ENCODE data around the gene EXOC4.

The EXOC4 gene

DNA sequence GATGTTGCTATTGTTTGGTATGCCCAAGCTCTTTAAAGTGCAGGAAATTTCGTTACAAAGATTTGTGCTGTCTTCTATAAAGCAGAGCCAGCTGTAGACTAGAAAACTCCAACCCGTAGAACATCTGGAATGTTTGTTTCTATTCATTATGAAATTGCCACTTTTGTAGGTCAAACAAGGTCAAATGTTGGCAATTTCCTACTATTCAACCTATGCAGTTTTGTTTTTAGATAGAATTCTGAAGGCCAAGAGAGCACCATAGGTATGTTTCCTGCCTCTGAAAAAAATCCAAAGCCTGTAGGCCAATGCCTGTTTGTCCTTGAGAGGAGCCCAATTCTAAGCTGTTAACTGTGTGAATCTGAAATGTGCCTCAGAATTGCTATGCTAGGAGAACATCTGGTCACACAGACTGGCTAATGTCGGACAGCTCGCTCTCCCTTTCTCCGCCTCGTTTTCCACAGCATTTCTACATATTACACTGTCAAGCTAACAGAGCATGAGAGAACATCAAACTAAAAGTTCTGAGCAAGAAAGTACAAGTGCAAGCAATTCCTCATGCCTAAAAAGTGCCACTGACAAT, 607.1 kb downstream of the EXOC4 start:
- WGBS, 2 experiments = 83 to 91% methylated on average over 6 of the region's 6 CpGs
- no peak overlapping the region for H3K27ac ChIP-seq (ENCODE audit: insufficient read depth, low read depth, low read length, poor library complexity, severe bottlenecking)
- H3K4me1 ChIP-seq (ENCODE audit: control insufficient read depth, insufficient read depth, low read length) = peaks cover 19% of the 10 kb centered on the region

DNA sequence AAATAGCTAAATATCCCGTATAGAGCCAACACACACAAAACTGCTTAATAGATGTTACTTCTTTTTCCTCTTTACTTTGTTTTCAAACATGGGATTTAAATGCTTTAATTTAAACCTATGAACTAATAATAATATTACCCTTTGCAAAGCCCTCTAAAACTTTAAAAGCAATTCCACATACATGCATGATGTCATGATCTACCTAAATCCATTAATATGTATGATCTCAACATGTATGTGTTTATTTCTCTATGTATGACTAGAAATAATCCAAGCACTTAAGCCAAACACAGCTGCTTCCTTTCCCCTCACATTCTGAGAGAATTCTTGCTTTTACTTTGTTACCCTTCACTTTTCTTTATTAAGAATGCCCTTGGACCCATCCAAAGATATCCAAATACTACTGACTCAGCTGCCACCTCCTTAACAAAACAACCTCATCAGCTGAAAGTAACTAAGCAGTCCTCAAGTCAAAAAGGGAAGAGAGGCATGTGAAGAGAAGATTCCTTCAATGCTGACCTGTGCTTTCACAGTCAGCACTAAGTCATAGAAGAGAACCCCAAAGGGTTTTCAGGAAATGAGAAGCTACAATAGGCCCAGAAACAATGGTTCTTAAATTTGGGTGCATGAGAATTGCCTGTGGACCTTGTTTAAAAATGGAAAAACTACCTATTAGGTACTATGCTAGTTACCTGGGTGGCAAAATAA, 607.9 kb downstream of the EXOC4 start:
- no CpG with 5 or more reads among the region's 1 CpG for WGBS, 2 experiments
- Histone ChIP-seq H3K4me1 (ENCODE audit: control insufficient read depth, insufficient read depth, low read length) (peaks cover 19% of the 10 kb centered on the region), H3K4me3 (ENCODE audit: insufficient read depth, low read depth, low read length) (no peak overlapping the region), H3K9me3 (ENCODE audit: control insufficient read depth, low read length) (no peaks in the 10 kb centered on the region), H3K27me3 (ENCODE audit: control insufficient read depth, insufficient read depth, low read length, poor library complexity, severe bottlenecking) (no peaks in the 10 kb centered on the region), H3K36me3 (ENCODE audit: control insufficient read depth, insufficient read depth, low read length) (no peaks in the 10 kb centered on the region), H3K27ac (ENCODE audit: insufficient read depth, low read depth, low read length, poor library complexity, severe bottlenecking) (no peak overlapping the region)

More for the DNA sequence above, 607.1 kb downstream of the EXOC4 start:
- no peaks in the 10 kb centered on the region for H3K27me3 ChIP-seq (ENCODE audit: control insufficient read depth, insufficient read depth, low read length, poor library complexity, severe bottlenecking)
- H3K36me3 ChIP-seq (ENCODE audit: control insufficient read depth, insufficient read depth, low read length) = no peaks in the 10 kb centered on the region
- no peaks in the 10 kb centered on the region for H3K9me3 ChIP-seq (ENCODE audit: control insufficient read depth, low read length)
- no peak overlapping the region for H3K4me3 ChIP-seq (ENCODE audit: insufficient read depth, low read depth, low read length)

DNA sequence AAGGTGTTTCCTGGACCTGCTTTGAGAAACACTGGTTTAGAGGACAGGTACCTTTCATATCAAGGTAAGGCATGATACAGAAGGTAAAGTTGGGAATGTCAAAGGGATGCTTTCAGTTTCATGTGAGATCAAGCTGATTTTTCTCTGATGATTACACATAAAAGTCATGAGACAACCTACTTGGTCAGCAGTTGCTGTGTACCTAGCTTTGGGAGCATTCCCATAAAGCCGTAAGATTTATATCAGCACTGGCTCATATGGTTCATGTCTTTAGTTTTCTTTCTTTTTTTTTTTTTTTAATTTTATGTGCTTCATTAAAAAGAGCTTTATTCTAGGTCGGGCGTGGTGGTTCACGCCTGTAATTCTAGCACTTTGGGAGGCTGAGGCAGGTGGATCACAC, 609.0 kb downstream of the EXOC4 start:
- H3K27ac ChIP-seq (ENCODE audit: insufficient read depth, low read depth, low read length, poor library complexity, severe bottlenecking) = no peak overlapping the region
- WGBS, 2 experiments = 93 to 98% methylated on average over 4 of the region's 4 CpGs
- peaks cover 19% of the 10 kb centered on the region for H3K4me1 ChIP-seq (ENCODE audit: control insufficient read depth, insufficient read depth, low read length)
- H3K4me3 ChIP-seq (ENCODE audit: insufficient read depth, low read depth, low read length) = no peak overlapping the region
- no peaks in the 10 kb centered on the region for H3K27me3 ChIP-seq (ENCODE audit: control insufficient read depth, insufficient read depth, low read length, poor library complexity, severe bottlenecking)
- no peaks in the 10 kb centered on the region for H3K36me3 ChIP-seq (ENCODE audit: control insufficient read depth, insufficient read depth, low read length)
- H3K9me3 ChIP-seq (ENCODE audit: control insufficient read depth, low read length) = no peaks in the 10 kb centered on the region

GRCh38 chr7:133863362-133864061, 610.6 kb downstream of the EXOC4 start:
- WGBS, 2 experiments = 100% methylated on average over 1 of the region's 1 CpG; no CpG with 5 or more reads in 1 of the 2 experiments
- no peaks in the 10 kb centered on the region for H3K27me3 ChIP-seq (ENCODE audit: control insufficient read depth, insufficient read depth, low read length, poor library complexity, severe bottlenecking)
- H3K4me1 ChIP-seq (ENCODE audit: control insufficient read depth, insufficient read depth, low read length) = peaks cover 19% of the 10 kb centered on the region
- no peak overlapping the region for H3K27ac ChIP-seq (ENCODE audit: insufficient read depth, low read depth, low read length, poor library complexity, severe bottlenecking)
- H3K36me3 ChIP-seq (ENCODE audit: control insufficient read depth, insufficient read depth, low read length) = no peaks in the 10 kb centered on the region
- no peaks in the 10 kb centered on the region for H3K9me3 ChIP-seq (ENCODE audit: control insufficient read depth, low read length)
- H3K4me3 ChIP-seq (ENCODE audit: insufficient read depth, low read depth, low read length) = no peak overlapping the region

- Histone ChIP-seq H3K36me3 (ENCODE audit: control insufficient read depth, insufficient read depth, low read length) (no peaks in the 10 kb centered on the region), H3K4me1 (ENCODE audit: control insufficient read depth, insufficient read depth, low read length) (peaks cover 1% of the 10 kb centered on the region), H3K9me3 (ENCODE audit: control insufficient read depth, low read length) (no peaks in the 10 kb centered on the region), H3K27me3 (ENCODE audit: control insufficient read depth, insufficient read depth, low read length, poor library complexity, severe bottlenecking) (no peaks in the 10 kb centered on the region), H3K27ac (ENCODE audit: insufficient read depth, low read depth, low read length, poor library complexity, severe bottlenecking) (no peak overlapping the region), H3K4me3 (ENCODE audit: insufficient read depth, low read depth, low read length) (no peak overlapping the region)
- WGBS, 2 experiments = 92 to 93% methylated on average over 1 of the region's 1 CpG
Measured at GRCh38 chr7:133869556-133869955, 616.7 kb downstream of the EXOC4 start.

DNA sequence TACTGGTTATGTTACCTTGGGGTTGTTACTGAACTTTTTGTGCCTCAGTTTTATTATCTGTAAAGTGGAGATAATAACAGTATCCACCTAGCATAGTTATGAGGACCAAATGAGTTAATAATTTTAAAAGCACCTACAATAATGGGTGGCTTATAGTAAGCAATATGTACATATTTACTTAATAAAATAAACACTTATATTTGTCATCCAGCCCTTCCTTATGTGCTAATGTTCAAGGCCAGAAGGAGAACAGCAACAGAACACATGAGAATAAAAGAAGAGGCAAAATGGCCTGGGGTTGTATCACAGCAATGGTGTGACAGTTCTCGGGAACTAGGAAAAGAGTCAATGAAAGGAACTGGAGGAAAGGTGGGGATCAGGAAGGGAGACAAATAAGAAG, 618.9 kb downstream of the EXOC4 start:
- Histone ChIP-seq H3K9me3 (ENCODE audit: control insufficient read depth, low read length) (no peaks in the 10 kb centered on the region), H3K27me3 (ENCODE audit: control insufficient read depth, insufficient read depth, low read length, poor library complexity, severe bottlenecking) (no peaks in the 10 kb centered on the region), H3K4me1 (ENCODE audit: control insufficient read depth, insufficient read depth, low read length) (no peaks in the 10 kb centered on the region), H3K36me3 (ENCODE audit: control insufficient read depth, insufficient read depth, low read length) (no peaks in the 10 kb centered on the region), H3K27ac (ENCODE audit: insufficient read depth, low read depth, low read length, poor library complexity, severe bottlenecking) (no peak overlapping the region), H3K4me3 (ENCODE audit: insufficient read depth, low read depth, low read length) (no peak overlapping the region)
- 78 to 91% methylated on average over 1 of the region's 1 CpG for WGBS, 2 experiments

DNA sequence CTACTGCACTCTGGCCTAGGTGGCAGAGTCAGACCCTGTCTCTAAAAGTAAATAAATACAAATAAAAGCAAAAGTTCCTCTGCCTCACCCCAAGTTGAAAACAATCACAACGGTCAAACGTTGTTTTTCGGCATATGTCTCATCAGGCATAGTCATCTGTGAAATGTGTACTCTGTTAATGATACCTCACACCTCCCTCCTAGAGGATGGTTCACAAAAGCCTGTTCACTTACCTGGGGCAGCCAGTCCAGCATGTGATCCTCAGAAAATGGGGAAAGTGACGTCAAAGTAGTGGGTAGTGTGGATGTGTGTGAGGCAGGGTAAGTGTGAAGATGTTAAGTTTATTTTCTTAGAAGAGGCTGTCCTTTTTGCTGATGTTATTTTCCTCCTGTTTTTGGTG, 620.3 kb downstream of the EXOC4 start:
- H3K4me3 ChIP-seq (ENCODE audit: insufficient read depth, low read depth, low read length) = no peak overlapping the region
- no peaks in the 10 kb centered on the region for H3K36me3 ChIP-seq (ENCODE audit: control insufficient read depth, insufficient read depth, low read length)
- H3K27me3 ChIP-seq (ENCODE audit: control insufficient read depth, insufficient read depth, low read length, poor library complexity, severe bottlenecking) = no peaks in the 10 kb centered on the region
- WGBS, 2 experiments = 89 to 96% methylated on average over 4 of the region's 4 CpGs
- no peak overlapping the region for H3K27ac ChIP-seq (ENCODE audit: insufficient read depth, low read depth, low read length, poor library complexity, severe bottlenecking)
- H3K4me1 ChIP-seq (ENCODE audit: control insufficient read depth, insufficient read depth, low read length) = no peaks in the 10 kb centered on the region
- no peaks in the 10 kb centered on the region for H3K9me3 ChIP-seq (ENCODE audit: control insufficient read depth, low read length)

DNA sequence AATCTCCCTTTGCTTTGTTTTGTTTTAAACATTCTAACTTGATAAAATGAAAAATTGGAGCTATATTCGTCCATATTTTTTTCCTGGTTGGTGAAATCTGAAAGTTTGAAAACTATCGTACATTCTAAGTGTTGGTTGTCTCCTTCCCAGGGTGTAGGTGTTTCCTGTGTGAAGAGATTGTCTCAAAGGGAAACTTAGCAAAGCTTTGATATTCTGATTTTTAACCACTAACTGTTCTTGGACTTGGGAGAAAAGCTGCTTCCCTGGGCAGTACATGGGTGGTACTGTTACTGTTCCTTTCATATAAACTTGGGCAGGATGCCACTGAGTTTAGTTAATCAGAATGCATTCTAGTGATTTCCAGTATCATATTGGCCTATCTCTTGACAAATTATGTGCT, 620.8 kb downstream of the EXOC4 start:
- Histone ChIP-seq H3K4me3 (ENCODE audit: insufficient read depth, low read depth, low read length) (no peak overlapping the region), H3K27ac (ENCODE audit: insufficient read depth, low read depth, low read length, poor library complexity, severe bottlenecking) (no peak overlapping the region), H3K27me3 (ENCODE audit: control insufficient read depth, insufficient read depth, low read length, poor library complexity, severe bottlenecking) (no peaks in the 10 kb centered on the region), H3K4me1 (ENCODE audit: control insufficient read depth, insufficient read depth, low read length) (no peaks in the 10 kb centered on the region), H3K9me3 (ENCODE audit: control insufficient read depth, low read length) (no peaks in the 10 kb centered on the region), H3K36me3 (ENCODE audit: control insufficient read depth, insufficient read depth, low read length) (no peaks in the 10 kb centered on the region)
- WGBS, 2 experiments = 89 to 98% methylated on average over 2 of the region's 2 CpGs

DNA sequence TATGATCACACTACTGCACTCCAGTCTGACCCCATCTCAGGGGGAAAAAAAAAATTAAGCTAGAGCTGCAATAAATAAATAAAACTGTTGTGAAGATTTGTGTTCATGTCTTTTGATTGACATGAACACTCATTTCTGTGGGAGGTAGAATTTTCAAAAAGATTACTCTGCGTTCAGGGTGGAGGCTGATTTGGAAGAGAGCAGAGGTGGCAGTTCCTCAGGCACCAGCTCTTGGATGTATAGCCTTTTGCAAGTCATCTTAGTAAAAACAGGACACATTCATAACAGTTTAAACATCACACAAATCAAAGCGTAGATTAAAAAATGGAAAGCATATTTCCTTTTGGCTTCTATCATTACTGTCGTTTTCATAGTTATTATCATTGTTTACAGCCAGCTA, 630.7 kb downstream of the EXOC4 start:
- no peak overlapping the region for H3K27ac ChIP-seq (ENCODE audit: insufficient read depth, low read depth, low read length, poor library complexity, severe bottlenecking)
- no peaks in the 10 kb centered on the region for H3K4me1 ChIP-seq (ENCODE audit: control insufficient read depth, insufficient read depth, low read length)
- H3K27me3 ChIP-seq (ENCODE audit: control insufficient read depth, insufficient read depth, low read length, poor library complexity, severe bottlenecking) = no peaks in the 10 kb centered on the region
- 89 to 92% methylated on average over 3 of the region's 3 CpGs for WGBS, 2 experiments
- H3K36me3 ChIP-seq (ENCODE audit: control insufficient read depth, insufficient read depth, low read length) = no peaks in the 10 kb centered on the region
- H3K9me3 ChIP-seq (ENCODE audit: control insufficient read depth, low read length) = no peaks in the 10 kb centered on the region
- H3K4me3 ChIP-seq (ENCODE audit: insufficient read depth, low read depth, low read length) = no peak overlapping the region

DNA sequence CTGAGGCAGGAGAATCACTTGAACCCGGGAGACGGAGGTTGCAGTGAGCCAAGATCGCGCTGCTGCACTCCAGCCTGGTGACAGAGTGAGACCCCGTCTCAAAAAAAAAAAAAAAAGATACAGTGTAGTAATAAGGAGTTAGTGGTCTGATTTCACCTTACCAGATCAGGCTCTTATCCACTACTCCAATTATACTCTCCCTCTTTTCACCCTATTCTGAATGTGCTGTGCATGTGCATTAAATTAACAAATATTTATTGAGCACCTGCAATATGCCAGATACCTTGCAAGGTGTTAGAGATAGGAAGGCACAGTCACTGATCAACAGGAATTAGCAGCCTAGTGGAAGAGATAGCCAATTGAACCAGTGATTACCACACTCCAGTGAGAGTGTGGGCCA, 632.3 kb downstream of the EXOC4 start:
- H3K27ac ChIP-seq (ENCODE audit: insufficient read depth, low read depth, low read length, poor library complexity, severe bottlenecking) = no peak overlapping the region
- no peaks in the 10 kb centered on the region for H3K4me1 ChIP-seq (ENCODE audit: control insufficient read depth, insufficient read depth, low read length)
- no peaks in the 10 kb centered on the region for H3K36me3 ChIP-seq (ENCODE audit: control insufficient read depth, insufficient read depth, low read length)
- H3K27me3 ChIP-seq (ENCODE audit: control insufficient read depth, insufficient read depth, low read length, poor library complexity, severe bottlenecking) = no peaks in the 10 kb centered on the region
- WGBS, 2 experiments = 84 to 95% methylated on average over 4 of the region's 5 CpGs
- no peak overlapping the region for H3K4me3 ChIP-seq (ENCODE audit: insufficient read depth, low read depth, low read length)
- H3K9me3 ChIP-seq (ENCODE audit: control insufficient read depth, low read length) = no peaks in the 10 kb centered on the region
